NB4 (cell line): ENCODE measurements around the gene SRPX2.

Experiments
- CTCF ChIP-seq: IDR thresholded peaks from one replicate; pipeline ENCODE4 v1.5.1; 2012; ENCODE audit warnings: low read depth, low read length
- MAX ChIP-seq: IDR thresholded peaks from 2 replicates; pipeline ENCODE4 v1.6.1; 2011; ENCODE audit warnings: low read depth, low read length
- POLR2A ChIP-seq: IDR thresholded peaks from 2 replicates; pipeline ENCODE4 v1.6.1; 2011; ENCODE audit warnings: mild to moderate bottlenecking; ENCODE audit not compliant: insufficient read length; ENCODE audit errors: extremely low read depth

GRCh38 chrX:100643956-100644860, at the start of gene SRPX2:
- TF ChIP-seq CTCF (no peak), POLR2A (no peak), MAX (no peak)
